ENCODE results near the gene SUSD3. TPM values are rescaled to one million over a fixed set of nuclear protein-coding genes. Genes with fewer than 3 reads are reported as not detected.

The SUSD3 gene
- total RNA-seq, 2 experiments from 2014 or later, result 81.1 to 85.8 TPM

GRCh38 chr9:93072383-93072795 lies 13.9 kb downstream of the SUSD3 start:
- peak overlapping the region; percentile 6 for H3K27ac Mint-ChIP-seq
- no peaks in the 10 kb centered on the region for H3K9me3 Mint-ChIP-seq
- ChIA-PET POLR2A (no interaction called here), CTCF (interaction anchor here (1.0 to 1.2 kb wide), 2 partner anchors 8 to 10 kb away, joined by 4 to 7 read pairs; no protein-coding TSS in a partner anchor)
- peaks cover 42% of the 10 kb centered on the region for H3K4me1 Mint-ChIP-seq
- no peak for DNase-seq
- peaks cover 59% of the 10 kb centered on the region for H3K36me3 Mint-ChIP-seq (ENCODE audit: low read depth)
- H3K27me3 Mint-ChIP-seq, result no peaks in the 10 kb centered on the region
- H3K4me3 Mint-ChIP-seq, result no peak overlapping the region

GRCh38 chr9:93076101-93076791 lies 17.7 kb downstream of the SUSD3 start:
- H3K36me3 Mint-ChIP-seq (ENCODE audit: low read depth), result peaks cover 50% of the 10 kb centered on the region
- peaks cover 29% of the 10 kb centered on the region for H3K4me1 Mint-ChIP-seq
- H3K4me3 Mint-ChIP-seq, result no peak overlapping the region
- POLR2A ChIA-PET, result no interaction called here
- no peaks in the 10 kb centered on the region for H3K9me3 Mint-ChIP-seq
- CTCF ChIA-PET, result interaction anchor here (0.5 to 2.0 kb wide), 7 partner anchors 12 to 104 kb away, joined by 3 to 7 read pairs (median 3); no protein-coding TSS in a partner anchor
- H3K27me3 Mint-ChIP-seq, result no peaks in the 10 kb centered on the region
- no peak overlapping the region for H3K27ac Mint-ChIP-seq
- DNase-seq, result no peak

- Mint-ChIP-seq H3K36me3 (ENCODE audit: low read depth) (peaks cover 51% of the 10 kb centered on the region), H3K27me3 (no peaks in the 10 kb centered on the region), H3K27ac (no peak overlapping the region), H3K9me3 (no peaks in the 10 kb centered on the region), H3K4me1 (peaks cover 29% of the 10 kb centered on the region), H3K4me3 (no peak overlapping the region)
- ChIA-PET CTCF (interaction anchor here (1.1 to 2.0 kb wide), 2 partner anchors 16 to 32 kb away, joined by 3 to 6 read pairs; no protein-coding TSS in a partner anchor), POLR2A (no interaction called here)
- no peak for DNase-seq
These were observed 18.3 kb downstream of the SUSD3 start for GRCh38 chr9:93076792-93077128.

GRCh38 chr9:93077367-93077766 lies 18.9 kb downstream of the SUSD3 start:
- POLR2A ChIA-PET, result no interaction called here
- no peak overlapping the region for H3K27ac Mint-ChIP-seq
- H3K4me3 Mint-ChIP-seq, result no peak overlapping the region
- no peak for DNase-seq
- peaks cover 53% of the 10 kb centered on the region for H3K36me3 Mint-ChIP-seq (ENCODE audit: low read depth)
- CTCF ChIA-PET, result no interaction called here
- H3K4me1 Mint-ChIP-seq, result peaks cover 33% of the 10 kb centered on the region
- H3K9me3 Mint-ChIP-seq, result no peaks in the 10 kb centered on the region
- H3K27me3 Mint-ChIP-seq, result no peaks in the 10 kb centered on the region

GRCh38 chr9:93077811-93078210 lies 19.3 kb downstream of the SUSD3 start:
- POLR2A ChIA-PET, result no interaction called here
- Mint-ChIP-seq H3K36me3 (ENCODE audit: low read depth) (peaks cover 53% of the 10 kb centered on the region), H3K4me3 (no peak overlapping the region), H3K4me1 (peaks cover 34% of the 10 kb centered on the region), H3K27me3 (no peaks in the 10 kb centered on the region), H3K27ac (no peak overlapping the region), H3K9me3 (no peaks in the 10 kb centered on the region)
- CTCF ChIA-PET, result no interaction called here
- no peak for DNase-seq

- Mint-ChIP-seq H3K4me3 (no peak overlapping the region), H3K27me3 (no peaks in the 10 kb centered on the region), H3K36me3 (ENCODE audit: low read depth) (peaks cover 58% of the 10 kb centered on the region), H3K4me1 (peaks cover 41% of the 10 kb centered on the region), H3K27ac (no peak overlapping the region), H3K9me3 (no peaks in the 10 kb centered on the region)
- POLR2A ChIA-PET, result no interaction called here
- CTCF ChIA-PET, result interaction anchor here (0.9 to 1.6 kb wide), 3 partner anchors 11 to 76 kb away, joined by 3 to 5 read pairs (median 3); no protein-coding TSS in a partner anchor
- DNase-seq, result no peak
These were observed 20.9 kb downstream of the SUSD3 start for GRCh38 chr9:93079371-93079770.

GRCh38 chr9:93080406-93080805 lies 21.9 kb downstream of the SUSD3 start:
- Mint-ChIP-seq H3K4me1 (peaks cover 36% of the 10 kb centered on the region), H3K9me3 (peaks cover under 1% of the 10 kb centered on the region), H3K27ac (no peak overlapping the region), H3K4me3 (no peak overlapping the region), H3K27me3 (no peaks in the 10 kb centered on the region), H3K36me3 (ENCODE audit: low read depth) (peaks cover 61% of the 10 kb centered on the region)
- CTCF ChIA-PET, result interaction anchor here (1.4 kb wide), 1 partner anchor 9 kb away, joined by 3 read pairs; no protein-coding TSS in a partner anchor
- POLR2A ChIA-PET, result no interaction called here
- DNase-seq, result no peak

- H3K9me3 Mint-ChIP-seq, result peaks cover 2% of the 10 kb centered on the region
- DNase-seq, result no peak
- H3K4me3 Mint-ChIP-seq, result no peak overlapping the region
- H3K36me3 Mint-ChIP-seq (ENCODE audit: low read depth), result peaks cover 66% of the 10 kb centered on the region
- no peak overlapping the region for H3K27ac Mint-ChIP-seq
- POLR2A ChIA-PET, result no interaction called here
- peaks cover 37% of the 10 kb centered on the region for H3K4me1 Mint-ChIP-seq
- H3K27me3 Mint-ChIP-seq, result no peaks in the 10 kb centered on the region
- CTCF ChIA-PET, result interaction anchor here (0.8 to 1.4 kb wide), 2 partner anchors 10 to 15 kb away, joined by 3 read pairs; partner anchors contain the start of gene CARD19
These were observed 22.6 kb downstream of the SUSD3 start for GRCh38 chr9:93081081-93081529.

- H3K4me1 Mint-ChIP-seq, result peaks cover 41% of the 10 kb centered on the region
These were observed 23.4 kb downstream of the SUSD3 start for GRCh38 chr9:93081931-93082330.

GRCh38 chr9:93082841-93083411 lies 24.4 kb downstream of the SUSD3 start:
- Mint-ChIP-seq H3K9me3 (peaks cover 6% of the 10 kb centered on the region), H3K27ac (peak overlapping the region; percentile 93), H3K36me3 (ENCODE audit: low read depth) (peaks cover 68% of the 10 kb centered on the region), H3K4me3 (no peak overlapping the region), H3K4me1 (peaks cover 38% of the 10 kb centered on the region), H3K27me3 (no peaks in the 10 kb centered on the region)
- POLR2A ChIA-PET, result interaction anchor here (0.9 kb wide), 1 partner anchor 18 kb away, joined by 3 read pairs; no protein-coding TSS in a partner anchor
- CTCF ChIA-PET, result interaction anchor here (0.6 to 1.9 kb wide), 3 partner anchors 10 to 24 kb away, joined by 3 to 7 read pairs (median 3); no protein-coding TSS in a partner anchor
- DNase-seq, result no peak

More at GRCh38 chr9:93081931-93082330, 23.4 kb downstream of the SUSD3 start:
- Mint-ChIP-seq H3K9me3 (peaks cover 6% of the 10 kb centered on the region), H3K36me3 (ENCODE audit: low read depth) (peaks cover 69% of the 10 kb centered on the region), H3K27ac (peak overlapping the region; percentile 41), H3K4me3 (no peak overlapping the region), H3K27me3 (no peaks in the 10 kb centered on the region)
- no peak for DNase-seq
- CTCF ChIA-PET, result interaction anchor here (1.9 kb wide), 1 partner anchor 9 kb away, joined by 7 read pairs; no protein-coding TSS in a partner anchor
- POLR2A ChIA-PET, result no interaction called here

- H3K9me3 Mint-ChIP-seq, result peaks cover 6% of the 10 kb centered on the region
These were observed 25.3 kb downstream of the SUSD3 start for GRCh38 chr9:93083592-93084470.

GRCh38 chr9:93084471-93084881 lies 26.0 kb downstream of the SUSD3 start:
- Mint-ChIP-seq H3K27ac (peak overlapping the region; percentile 9), H3K27me3 (no peaks in the 10 kb centered on the region)

More at GRCh38 chr9:93083592-93084470, 25.3 kb downstream of the SUSD3 start:
- no peak overlapping the region for H3K4me3 Mint-ChIP-seq
- no peaks in the 10 kb centered on the region for H3K27me3 Mint-ChIP-seq
- DNase-seq, result peak; percentile 34
- peaks cover 74% of the 10 kb centered on the region for H3K36me3 Mint-ChIP-seq (ENCODE audit: low read depth)
- CTCF ChIA-PET, result interaction anchor here (1.1 to 1.9 kb wide), 3 partner anchors 11 to 25 kb away, joined by 3 to 7 read pairs (median 3); no protein-coding TSS in a partner anchor
- POLR2A ChIA-PET, result no interaction called here
- H3K4me1 Mint-ChIP-seq, result peaks cover 42% of the 10 kb centered on the region
- peak overlapping the region; percentile 93 for H3K27ac Mint-ChIP-seq

More at GRCh38 chr9:93084471-93084881, 26.0 kb downstream of the SUSD3 start:
- no peak overlapping the region for H3K4me3 Mint-ChIP-seq
- DNase-seq, result no peak
- peaks cover 80% of the 10 kb centered on the region for H3K36me3 Mint-ChIP-seq (ENCODE audit: low read depth)
- peaks cover 8% of the 10 kb centered on the region for H3K9me3 Mint-ChIP-seq
- ChIA-PET POLR2A (interaction anchor here (0.5 kb wide), 1 partner anchor 16 kb away, joined by 3 read pairs; no protein-coding TSS in a partner anchor), CTCF (interaction anchor here (1.1 kb wide), 2 partner anchors 24 to 25 kb away, joined by 3 read pairs; no protein-coding TSS in a partner anchor)
- H3K4me1 Mint-ChIP-seq, result peaks cover 47% of the 10 kb centered on the region

Data from activated CD4-positive, alpha-beta T cell treated with anti-CD3 and anti-CD28 coated beads, Interleukin-2, amount 10 ng/mL, durations not matched to agents 7 days and 5 days (primary cell).